Activated B cell treated with CpG ODN at 0.5 μM for 24 hours (primary cell): ENCODE results near the gene PAMR1. TPM values are rescaled to one million over a fixed set of nuclear protein-coding genes. Genes with fewer than 3 reads are reported as not detected.

Source experiments
- ATAC-seq: fragments of 200-7000 bp; cut with Tn5 transposase; one replicate; pipeline ENCODE4 v1.10.0; 2021; ENCODE audit warnings: low read depth, mild to moderate bottlenecking, moderate library complexity
- CTCF ChIA-PET: fragments of 350-600 bp; sonication (Branson Sonifier 250); formaldehyde crosslinking; loops from one replicate; lab custom pipeline; 2021; ENCODE audit warnings: antibody characterized with exemption; lab: Charles Lee
- POLR2A ChIA-PET: fragments of 350-600 bp; sonication (Branson Sonifier 250); formaldehyde crosslinking; loops from one replicate; lab custom pipeline; 2021; ENCODE audit warnings: antibody characterized with exemption; lab: Charles Lee
- DNase-seq: peaks from one replicate; pipeline ENCODE4 v3.0.0; 2022
- H3K27ac Mint-ChIP-seq: one replicate; pipeline ENCODE4 v1.8.0; 2020; ENCODE audit warnings: mixed read lengths
- H3K27me3 Mint-ChIP-seq: one replicate; pipeline ENCODE4 v1.8.0; 2021; ENCODE audit warnings: mixed read lengths
- H3K36me3 Mint-ChIP-seq: one replicate; pipeline ENCODE4 v1.8.0; 2021; ENCODE audit warnings: low read depth, mixed read lengths
- H3K4me1 Mint-ChIP-seq: one replicate; pipeline ENCODE4 v1.8.0; 2021; ENCODE audit warnings: mixed read lengths
- H3K4me3 Mint-ChIP-seq: one replicate; pipeline ENCODE4 v1.8.0; 2020; ENCODE audit warnings: mild to moderate bottlenecking, mixed read lengths
- H3K9me3 Mint-ChIP-seq: one replicate; pipeline ENCODE4 v1.8.0; 2020; ENCODE audit warnings: mixed read lengths
- intact Hi-C: fragments of 100-400 bp; cut with micrococcal nuclease; formaldehyde crosslinking; loops from one replicate; pipeline ENCODE4 v1.15.1; 2024
- total RNA-seq: library from RNA; stranded (reverse); gene quantifications from 2 replicates; pipeline ENCODE4 v1.2.3, GENCODE V29; 2022
- TF ChIP-seq, protein P1 (sequence below): fragments of 200-600 bp; IDR thresholded peaks from one replicate; pipeline ENCODE4 v1.8.0; 2022; ENCODE audit warnings: antibody characterized with exemption, mild to moderate bottlenecking

The PAMR1 gene
- total RNA-seq, 1 donor from 2014 or later: not detected

DNA sequence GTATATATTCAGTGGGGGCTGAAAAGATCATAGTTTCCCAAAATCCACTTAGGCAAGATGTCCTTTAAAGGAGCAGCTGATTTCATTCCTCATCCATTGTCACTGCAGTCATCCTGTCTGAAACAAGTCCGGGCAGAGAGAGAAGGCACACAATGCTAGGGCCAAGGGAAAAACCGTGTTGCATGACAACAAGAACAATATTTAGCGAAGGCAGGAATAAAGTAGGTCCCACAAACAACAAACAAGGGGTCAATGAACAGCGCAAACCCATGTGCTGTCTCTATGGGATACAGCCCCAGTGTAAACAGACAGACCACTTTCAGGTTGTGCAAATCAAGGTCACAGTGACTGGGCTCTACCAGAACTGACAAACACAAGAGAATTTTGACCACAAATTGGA is 9.0 kb downstream of the PAMR1 start:
- DNase-seq: no peak
- peaks cover 17% of the 10 kb centered on the region for H3K27me3 Mint-ChIP-seq
- H3K9me3 Mint-ChIP-seq: no peaks in the 10 kb centered on the region
- no peak overlapping the region for H3K27ac Mint-ChIP-seq
- no peaks in the 10 kb centered on the region for H3K4me1 Mint-ChIP-seq
- TF ChIP-seq, protein P1, sequence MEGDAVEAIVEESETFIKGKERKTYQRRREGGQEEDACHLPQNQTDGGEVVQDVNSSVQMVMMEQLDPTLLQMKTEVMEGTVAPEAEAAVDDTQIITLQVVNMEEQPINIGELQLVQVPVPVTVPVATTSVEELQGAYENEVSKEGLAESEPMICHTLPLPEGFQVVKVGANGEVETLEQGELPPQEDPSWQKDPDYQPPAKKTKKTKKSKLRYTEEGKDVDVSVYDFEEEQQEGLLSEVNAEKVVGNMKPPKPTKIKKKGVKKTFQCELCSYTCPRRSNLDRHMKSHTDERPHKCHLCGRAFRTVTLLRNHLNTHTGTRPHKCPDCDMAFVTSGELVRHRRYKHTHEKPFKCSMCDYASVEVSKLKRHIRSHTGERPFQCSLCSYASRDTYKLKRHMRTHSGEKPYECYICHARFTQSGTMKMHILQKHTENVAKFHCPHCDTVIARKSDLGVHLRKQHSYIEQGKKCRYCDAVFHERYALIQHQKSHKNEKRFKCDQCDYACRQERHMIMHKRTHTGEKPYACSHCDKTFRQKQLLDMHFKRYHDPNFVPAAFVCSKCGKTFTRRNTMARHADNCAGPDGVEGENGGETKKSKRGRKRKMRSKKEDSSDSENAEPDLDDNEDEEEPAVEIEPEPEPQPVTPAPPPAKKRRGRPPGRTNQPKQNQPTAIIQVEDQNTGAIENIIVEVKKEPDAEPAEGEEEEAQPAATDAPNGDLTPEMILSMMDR: no peak
- no peak overlapping the region for H3K4me3 Mint-ChIP-seq
- ChIA-PET CTCF (no interaction called here), POLR2A (no interaction called here)
- intact Hi-C loops: no loop called here
- no peak for ATAC-seq
- no peaks in the 10 kb centered on the region for H3K36me3 Mint-ChIP-seq

DNA sequence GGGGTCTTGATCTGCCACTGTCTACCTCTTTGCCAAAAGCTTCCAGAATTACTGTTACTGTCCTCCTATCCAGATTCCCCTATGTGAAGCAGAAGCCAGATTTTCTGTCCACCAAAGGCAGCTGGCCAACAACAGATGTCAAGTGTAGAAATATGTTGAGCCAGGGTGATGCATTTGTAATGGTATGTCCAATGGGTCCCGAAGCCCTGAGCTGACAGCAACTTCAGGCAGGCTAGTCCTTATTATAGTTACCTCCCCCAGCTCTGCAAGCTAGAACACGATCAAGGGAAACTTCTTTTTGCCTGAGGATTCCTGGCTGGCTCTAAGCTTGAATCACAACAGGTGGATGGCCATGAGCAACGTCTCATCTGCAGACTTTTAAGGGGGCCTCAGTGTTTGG is 10.2 kb downstream of the PAMR1 start:
- Mint-ChIP-seq H3K27me3 (peaks cover 23% of the 10 kb centered on the region), H3K27ac (no peak overlapping the region), H3K36me3 (no peaks in the 10 kb centered on the region), H3K9me3 (no peaks in the 10 kb centered on the region), H3K4me3 (no peak overlapping the region), H3K4me1 (no peaks in the 10 kb centered on the region)
- intact Hi-C loops: no loop called here
- TF ChIP-seq, protein P1: no peak
- CTCF ChIA-PET: no interaction called here
- DNase-seq (no peak), ATAC-seq (no peak)
- POLR2A ChIA-PET: no interaction called here

GRCh38 chr11:35514481-35514880 is 10.9 kb downstream of the PAMR1 start:
- no peaks in the 10 kb centered on the region for H3K9me3 Mint-ChIP-seq
- no peak for ATAC-seq
- no peak for DNase-seq
- ChIA-PET CTCF (no interaction called here), POLR2A (no interaction called here)
- TF ChIP-seq, protein P1: no peak
- H3K4me1 Mint-ChIP-seq: no peaks in the 10 kb centered on the region
- H3K36me3 Mint-ChIP-seq: no peaks in the 10 kb centered on the region
- intact Hi-C loops: no loop called here
- H3K4me3 Mint-ChIP-seq: no peak overlapping the region
- H3K27ac Mint-ChIP-seq: no peak overlapping the region
- H3K27me3 Mint-ChIP-seq: peaks cover 25% of the 10 kb centered on the region

DNA sequence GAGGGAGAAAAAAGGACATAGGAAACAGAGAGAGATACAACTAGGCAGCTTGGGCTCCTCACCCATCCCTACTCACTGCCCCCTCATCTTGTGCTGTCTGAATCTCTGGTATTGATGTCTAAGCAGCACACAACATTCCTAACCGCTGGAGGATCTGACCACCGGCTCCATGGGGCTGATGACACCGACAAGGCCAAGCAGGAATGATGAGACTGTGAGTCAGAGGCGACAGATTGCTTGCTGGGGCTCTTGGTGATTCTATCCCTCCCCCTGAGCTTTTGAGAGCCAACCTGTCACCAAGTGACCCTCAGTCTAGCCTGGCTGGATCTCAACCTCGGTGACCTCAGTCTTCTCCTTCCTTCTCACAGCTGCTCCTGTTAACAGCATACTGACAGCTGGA is 13.8 kb downstream of the PAMR1 start:
- Mint-ChIP-seq H3K36me3 (no peaks in the 10 kb centered on the region), H3K27me3 (peaks cover 32% of the 10 kb centered on the region), H3K27ac (no peak overlapping the region), H3K9me3 (peaks cover 7% of the 10 kb centered on the region), H3K4me3 (no peak overlapping the region), H3K4me1 (no peaks in the 10 kb centered on the region)
- intact Hi-C loops: no loop called here
- DNase-seq (no peak), ATAC-seq (no peak)
- ChIA-PET POLR2A (no interaction called here), CTCF (no interaction called here)
- TF ChIP-seq, protein P1: no peak

DNA sequence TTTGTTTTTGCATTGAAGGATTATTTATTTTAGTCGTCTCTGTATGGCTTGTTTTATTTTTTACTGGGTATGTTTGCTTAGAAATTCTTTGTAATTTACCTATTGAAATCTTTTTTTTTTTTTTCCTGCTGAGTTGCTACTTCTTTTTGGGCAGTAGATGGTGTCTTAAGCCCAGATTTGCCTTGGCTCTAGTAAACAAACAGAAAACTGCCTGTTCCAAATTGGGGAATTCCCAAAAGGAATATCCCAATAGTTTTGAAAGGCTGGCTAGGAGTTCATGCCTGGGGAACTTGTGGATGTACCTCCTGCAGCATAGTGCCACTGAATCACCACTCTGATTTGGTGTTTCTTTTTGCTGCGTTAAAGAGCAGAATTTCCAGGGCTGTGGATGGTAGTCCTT is 17.7 kb downstream of the PAMR1 start:
- H3K27me3 Mint-ChIP-seq: peaks cover 36% of the 10 kb centered on the region
- no peak for ATAC-seq

More for the DNA sequence above, 17.7 kb downstream of the PAMR1 start:
- Mint-ChIP-seq H3K4me3 (no peak overlapping the region), H3K4me1 (no peaks in the 10 kb centered on the region), H3K27ac (no peak overlapping the region), H3K9me3 (peaks cover 21% of the 10 kb centered on the region), H3K36me3 (no peaks in the 10 kb centered on the region)
- ChIA-PET CTCF (no interaction called here), POLR2A (no interaction called here)
- intact Hi-C loops: no loop called here
- DNase-seq: no peak
- TF ChIP-seq, protein P1: no peak
